Fibroblast of skin of left quadriceps (primary cell): ENCODE measurements around the gene AR.

Source experiments
- DNase-seq, 2 experiments: peaks; one replicate each; pipeline ENCODE4 v3.0.0-alpha.2; 2013; ENCODE audit warnings: low read depth in 2 of 2

Gene AR

GRCh38 chrX:67727576-67727975, 183.8 kb downstream of the AR start:
- DNase-seq = no peak

DNA sequence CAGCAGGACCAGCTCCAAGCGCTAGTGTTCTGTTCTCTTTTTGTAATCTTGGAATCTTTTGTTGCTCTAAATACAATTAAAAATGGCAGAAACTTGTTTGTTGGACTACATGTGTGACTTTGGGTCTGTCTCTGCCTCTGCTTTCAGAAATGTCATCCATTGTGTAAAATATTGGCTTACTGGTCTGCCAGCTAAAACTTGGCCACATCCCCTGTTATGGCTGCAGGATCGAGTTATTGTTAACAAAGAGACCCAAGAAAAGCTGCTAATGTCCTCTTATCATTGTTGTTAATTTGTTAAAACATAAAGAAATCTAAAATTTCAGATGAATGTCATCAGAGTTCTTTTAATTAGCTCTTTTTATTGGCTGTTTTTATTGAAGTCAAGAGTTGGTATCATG, 186.5 kb downstream of the AR start:
- no peak for DNase-seq

GRCh38 chrX:67731061-67731460, 187.2 kb downstream of the AR start:
- no peak for DNase-seq

DNA sequence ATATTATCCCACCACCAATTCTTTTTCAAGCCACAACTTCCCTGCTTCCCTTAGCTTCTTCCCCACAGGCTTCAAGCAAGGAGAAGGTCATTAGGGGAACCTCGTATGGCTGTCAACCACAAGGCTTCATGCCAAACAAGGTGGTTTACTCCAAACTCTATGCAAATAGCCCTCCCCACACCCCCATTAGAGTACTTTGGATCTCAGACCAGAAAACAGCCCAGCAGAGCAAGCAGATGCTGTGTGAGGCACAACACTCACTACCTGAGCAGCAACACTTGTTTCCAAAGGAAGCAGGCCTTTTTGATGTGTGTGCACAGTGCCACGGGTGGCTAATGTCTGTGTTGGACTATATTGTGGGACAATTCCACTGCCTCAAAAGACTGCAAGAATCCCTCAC, 189.0 kb downstream of the AR start:
- DNase-seq = no peak

DNA sequence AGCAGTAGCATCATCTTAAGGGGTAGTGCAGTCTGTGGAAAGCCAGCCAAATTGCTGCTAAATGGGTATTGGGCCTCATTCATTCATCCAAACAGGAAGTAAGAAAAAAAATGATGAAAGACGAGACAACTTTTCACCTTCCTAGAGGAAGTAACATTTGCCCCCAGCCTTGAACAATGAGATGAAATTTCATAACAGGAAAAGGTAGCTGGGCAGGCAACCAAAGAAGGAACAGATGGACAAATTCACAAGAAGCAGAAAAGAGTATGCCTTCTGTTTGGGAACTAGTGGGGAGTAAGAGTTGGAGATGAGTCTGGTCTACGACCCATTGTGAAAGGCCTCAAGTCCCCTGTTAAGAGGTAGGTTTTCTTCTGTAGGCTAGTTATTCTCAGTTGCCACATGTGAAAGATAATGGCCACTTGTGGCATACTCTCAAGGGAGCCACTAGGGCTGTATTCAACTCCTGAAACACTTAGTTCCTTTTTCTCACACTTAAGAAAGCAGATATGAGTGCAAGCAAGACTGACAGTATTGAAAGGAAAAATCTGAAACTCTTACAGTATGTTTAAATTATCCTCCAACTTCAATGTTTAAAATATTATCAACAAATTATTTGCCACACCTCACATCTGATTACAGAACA, 190.4 kb downstream of the AR start:
- no peak for DNase-seq

- DNase-seq = no peak
These were observed 205.7 kb downstream of the AR start for GRCh38 chrX:67749536-67749935.

GRCh38 chrX:67750694-67751093, 206.9 kb downstream of the AR start:
- DNase-seq = no peak

- DNase-seq = no peak
These were observed 215.2 kb downstream of the AR start for GRCh38 chrX:67759018-67759417.

DNA sequence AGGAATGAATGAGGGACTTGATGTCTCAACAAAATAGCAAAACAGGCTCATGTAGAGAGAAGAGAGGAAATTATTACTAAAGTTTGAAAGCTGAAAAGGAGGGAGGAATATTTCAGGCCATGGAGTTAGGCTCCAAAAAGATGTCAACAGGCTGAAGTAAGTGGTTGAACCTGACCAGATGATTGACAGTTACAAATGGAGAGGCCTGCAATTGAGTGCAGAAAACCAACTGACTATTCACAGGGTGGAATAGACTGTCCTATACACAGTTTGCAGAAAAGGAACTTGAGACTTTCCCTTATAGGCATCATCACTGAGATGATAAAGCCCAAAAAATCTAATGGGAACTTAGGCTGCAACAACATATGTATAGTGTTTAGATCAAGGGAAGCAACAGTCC, 233.3 kb downstream of the AR start:
- DNase-seq = no peak

DNA sequence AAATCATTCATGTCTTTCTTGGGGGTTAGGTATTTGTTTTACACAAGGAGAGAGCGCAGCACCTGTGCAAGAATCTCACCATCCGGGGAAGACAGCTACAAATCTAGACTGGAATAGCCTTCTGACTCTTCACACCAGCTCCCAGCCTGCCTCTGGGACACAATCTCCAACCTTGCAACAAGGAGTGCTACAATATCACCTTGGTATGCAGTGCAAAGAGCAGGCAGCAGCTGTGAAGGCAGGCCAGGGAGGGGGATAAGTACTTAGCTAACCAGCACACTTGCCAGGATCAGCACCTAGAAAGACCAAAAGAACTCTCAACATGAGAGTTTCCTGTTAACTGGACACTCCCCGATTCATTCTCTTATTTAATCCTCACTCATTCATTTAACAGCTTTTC, 235.3 kb downstream of the AR start:
- DNase-seq = no peak
